ENCODE data around the gene CCDC152.
"Not testable (repeated sequence)": the region's sequence is repeated elsewhere in the genome, so short reads cannot be mapped to it uniquely, and the experiment has no call there.

The CCDC152 gene

DNA sequence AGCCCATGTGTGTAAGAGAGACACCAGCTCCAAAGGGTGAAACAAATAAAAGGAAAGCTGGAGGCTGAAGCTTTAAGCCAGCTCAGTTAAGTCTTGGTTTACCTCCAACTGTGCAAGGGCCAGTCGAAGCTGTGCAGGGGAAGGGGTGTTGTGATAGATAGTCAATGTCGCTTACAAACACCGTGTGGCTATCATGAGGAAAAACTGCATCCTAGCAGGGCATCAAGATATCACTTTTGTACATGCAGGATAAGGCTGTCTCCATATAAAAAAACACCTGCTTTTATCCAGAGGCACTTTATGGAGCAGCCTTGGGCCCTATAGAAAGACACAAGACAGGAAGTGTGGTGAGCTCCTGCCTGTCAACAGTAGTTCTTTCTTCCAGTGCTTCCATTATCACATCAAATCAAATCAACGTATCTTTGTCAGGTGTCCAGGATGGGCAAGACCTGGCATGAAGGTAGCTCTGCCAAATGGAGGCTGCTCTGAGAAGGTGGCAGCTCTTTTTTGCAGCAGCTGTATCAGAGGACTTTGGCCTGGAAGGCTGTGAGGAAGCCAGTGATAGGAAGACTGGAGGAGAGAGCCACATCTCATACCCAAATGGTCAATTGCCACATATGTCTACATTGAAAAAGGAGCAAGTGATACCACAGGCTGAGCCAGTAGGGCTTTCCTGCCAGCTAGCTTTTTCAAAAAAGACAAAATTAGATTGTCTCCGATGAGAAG lies 84.4 kb downstream of the CCDC152 start:
- no peaks in the 10 kb centered on the region for H3K27me3 ChIP-seq (ENCODE audit: control insufficient read depth, insufficient read depth, low read length)
- H3K4me3 ChIP-seq (ENCODE audit: low read depth, low read length): no peak overlapping the region
- H3K4me1 ChIP-seq (ENCODE audit: control insufficient read depth, insufficient read depth, low read length): no peaks in the 10 kb centered on the region
- no peaks in the 10 kb centered on the region for H3K36me3 ChIP-seq (ENCODE audit: control insufficient read depth, insufficient read depth, low read length)
- H3K9me3 ChIP-seq (ENCODE audit: control insufficient read depth, insufficient read depth, low read length): no peaks in the 10 kb centered on the region
- no peak overlapping the region for H3K9ac ChIP-seq (ENCODE audit: low read depth, low read length)

DNA sequence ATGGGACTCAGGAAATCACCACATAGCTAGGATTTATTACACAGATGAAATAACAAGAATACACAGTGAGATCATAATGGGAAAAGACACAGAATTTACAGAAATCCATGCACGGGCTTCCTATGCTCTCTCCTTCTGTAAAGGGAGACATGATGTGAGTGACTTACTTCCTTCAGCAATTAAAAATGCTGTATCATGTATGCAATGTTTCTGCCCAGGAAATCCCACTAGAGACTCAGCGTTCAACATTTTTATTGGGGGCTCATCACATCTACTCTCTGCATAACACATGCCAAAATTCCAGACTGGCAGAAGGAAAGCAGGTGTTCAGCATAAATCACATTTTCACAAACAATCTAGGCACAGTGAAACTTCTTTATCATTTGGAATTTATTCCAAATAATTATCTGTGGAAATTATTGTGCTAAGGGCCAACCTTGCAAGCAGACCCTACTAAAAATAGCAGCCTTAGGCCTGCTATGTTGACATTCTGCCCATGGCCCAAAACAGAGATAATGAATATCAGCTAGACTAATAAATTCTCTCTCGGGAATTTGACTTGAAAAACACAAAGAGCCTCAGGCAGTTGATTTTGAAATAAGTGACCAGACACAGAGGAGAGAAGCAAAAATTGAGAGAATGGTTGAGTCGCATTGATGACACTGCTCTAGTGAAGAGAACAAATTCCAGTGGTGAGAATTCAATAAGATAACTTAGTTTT lies 86.5 kb downstream of the CCDC152 start:
- no peaks in the 10 kb centered on the region for H3K36me3 ChIP-seq (ENCODE audit: control insufficient read depth, insufficient read depth, low read length)
- H3K4me3 ChIP-seq (ENCODE audit: low read depth, low read length): no peak overlapping the region
- H3K9ac ChIP-seq (ENCODE audit: low read depth, low read length): no peak overlapping the region
- H3K27me3 ChIP-seq (ENCODE audit: control insufficient read depth, insufficient read depth, low read length): no peaks in the 10 kb centered on the region
- H3K4me1 ChIP-seq (ENCODE audit: control insufficient read depth, insufficient read depth, low read length): no peaks in the 10 kb centered on the region
- no peaks in the 10 kb centered on the region for H3K9me3 ChIP-seq (ENCODE audit: control insufficient read depth, insufficient read depth, low read length)

DNA sequence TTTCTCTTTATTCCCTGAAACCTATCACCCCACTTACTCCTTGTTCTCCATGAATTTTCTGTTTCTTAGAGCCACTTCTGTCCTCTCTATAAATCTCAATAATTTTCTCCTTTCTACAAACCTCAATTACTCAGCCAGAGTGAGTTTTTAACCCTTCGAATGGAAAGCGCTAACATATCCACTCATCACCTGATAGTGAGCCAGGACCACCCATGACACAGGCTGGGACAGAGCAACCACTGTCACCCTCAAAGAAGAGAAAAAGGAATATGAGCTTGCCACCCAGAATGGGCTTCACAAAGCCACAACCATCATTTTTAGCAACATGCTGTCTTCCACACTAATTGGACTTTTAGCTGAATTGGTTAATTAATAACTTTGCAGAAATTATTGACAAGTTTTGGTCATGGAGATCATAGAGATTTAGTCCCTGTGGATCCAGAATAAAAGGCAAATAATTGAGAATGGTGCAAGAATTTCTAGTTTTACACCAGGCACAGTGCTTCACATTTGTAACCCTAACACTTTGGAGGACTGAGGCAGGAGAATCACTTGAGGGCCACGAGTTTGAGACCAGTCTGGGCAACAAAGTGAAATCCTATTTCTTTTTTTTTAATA lies 87.2 kb downstream of the CCDC152 start:
- H3K4me3 ChIP-seq (ENCODE audit: low read depth, low read length): no peak overlapping the region
- H3K9ac ChIP-seq (ENCODE audit: low read depth, low read length): no peak overlapping the region
- no peaks in the 10 kb centered on the region for H3K27me3 ChIP-seq (ENCODE audit: control insufficient read depth, insufficient read depth, low read length)

DNA sequence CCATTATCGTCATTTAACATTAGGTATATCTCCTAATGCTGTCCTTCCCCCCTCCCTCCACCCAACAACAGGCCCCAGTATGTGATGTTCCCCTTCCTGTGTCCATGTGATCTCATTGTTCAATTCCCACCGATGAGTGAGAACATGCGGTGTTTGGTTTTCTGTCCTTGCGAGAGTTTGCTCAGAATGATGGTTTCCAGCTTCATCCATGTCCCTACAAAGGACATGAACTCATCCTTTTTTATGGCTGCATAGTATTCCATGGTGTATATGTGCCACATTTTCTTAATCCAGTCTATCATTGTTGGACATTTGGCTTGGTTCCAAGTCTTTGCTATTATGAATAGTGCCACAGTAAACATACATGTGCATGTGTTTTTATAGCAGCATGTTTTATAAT lies 87.8 kb downstream of the CCDC152 start:
- H3K4me1 ChIP-seq (ENCODE audit: control insufficient read depth, insufficient read depth, low read length); H3K4me3 ChIP-seq (ENCODE audit: low read depth, low read length); H3K27me3 ChIP-seq (ENCODE audit: control insufficient read depth, insufficient read depth, low read length); H3K36me3 ChIP-seq (ENCODE audit: control insufficient read depth, insufficient read depth, low read length); H3K9ac ChIP-seq (ENCODE audit: low read depth, low read length); H3K9me3 ChIP-seq (ENCODE audit: control insufficient read depth, insufficient read depth, low read length): not testable (repeated sequence)

More for the DNA sequence above, 87.2 kb downstream of the CCDC152 start:
- Histone ChIP-seq H3K4me1 (ENCODE audit: control insufficient read depth, insufficient read depth, low read length) (no peaks in the 10 kb centered on the region), H3K9me3 (ENCODE audit: control insufficient read depth, insufficient read depth, low read length) (no peaks in the 10 kb centered on the region), H3K36me3 (ENCODE audit: control insufficient read depth, insufficient read depth, low read length) (no peaks in the 10 kb centered on the region)

DNA sequence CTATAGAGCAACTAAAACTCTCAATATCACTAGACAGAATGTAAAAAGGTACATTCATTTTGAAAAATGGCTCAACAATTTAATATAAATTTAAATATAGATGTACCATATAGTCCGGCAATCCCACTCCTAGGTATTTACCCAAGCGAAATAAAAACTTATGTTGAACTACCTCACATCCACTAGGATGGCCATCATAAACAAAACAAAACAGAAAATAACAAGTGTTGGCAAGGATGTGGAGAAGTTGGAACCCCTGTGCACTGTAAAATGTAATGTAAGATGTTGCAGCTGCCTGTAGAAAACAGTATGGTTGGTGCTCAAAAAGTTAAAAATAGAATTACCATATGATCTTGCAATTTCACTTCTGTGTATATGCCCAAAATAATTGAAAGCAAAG lies 91.9 kb downstream of the CCDC152 start:
- no peaks in the 10 kb centered on the region for H3K36me3 ChIP-seq (ENCODE audit: control insufficient read depth, insufficient read depth, low read length)
- H3K4me1 ChIP-seq (ENCODE audit: control insufficient read depth, insufficient read depth, low read length): no peaks in the 10 kb centered on the region
- no peak overlapping the region for H3K9ac ChIP-seq (ENCODE audit: low read depth, low read length)
- H3K27me3 ChIP-seq (ENCODE audit: control insufficient read depth, insufficient read depth, low read length): no peaks in the 10 kb centered on the region
- no peaks in the 10 kb centered on the region for H3K9me3 ChIP-seq (ENCODE audit: control insufficient read depth, insufficient read depth, low read length)
- H3K4me3 ChIP-seq (ENCODE audit: low read depth, low read length): no peak overlapping the region

DNA sequence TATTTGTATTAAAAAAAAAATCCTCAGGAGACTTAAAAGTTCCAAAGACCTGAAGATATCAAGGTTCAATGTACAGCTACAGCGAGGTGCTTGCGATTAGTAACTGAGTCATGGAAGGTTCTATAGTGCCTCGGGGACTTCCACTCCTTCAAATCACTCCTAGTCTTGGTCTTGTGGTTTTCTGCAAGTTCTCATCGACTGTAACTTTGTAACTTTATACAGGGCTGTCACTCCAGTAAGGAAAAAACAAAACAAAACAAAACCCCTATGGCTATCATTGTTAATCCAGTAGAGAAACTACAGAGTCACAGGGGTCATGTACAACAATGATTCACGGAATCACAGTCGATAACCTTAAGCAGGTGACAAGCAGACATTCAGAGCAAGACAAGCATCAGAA lies 94.9 kb downstream of the CCDC152 start:
- no peaks in the 10 kb centered on the region for H3K27me3 ChIP-seq (ENCODE audit: control insufficient read depth, insufficient read depth, low read length)
- no peaks in the 10 kb centered on the region for H3K36me3 ChIP-seq (ENCODE audit: control insufficient read depth, insufficient read depth, low read length)
- no peak overlapping the region for H3K9ac ChIP-seq (ENCODE audit: low read depth, low read length)
- H3K4me1 ChIP-seq (ENCODE audit: control insufficient read depth, insufficient read depth, low read length): no peaks in the 10 kb centered on the region
- H3K9me3 ChIP-seq (ENCODE audit: control insufficient read depth, insufficient read depth, low read length): no peaks in the 10 kb centered on the region
- H3K4me3 ChIP-seq (ENCODE audit: low read depth, low read length): no peak overlapping the region

Data from iPS-15b (cell line).